NCI-H82 treated with DMSO at 0.1 percent for 48 hours (cell line): ENCODE measurements around the gene MRPL11.
"Not testable (repeated sequence)": the region's sequence is repeated elsewhere in the genome, so short reads cannot be mapped to it uniquely, and the experiment has no call there.

Experiments
- DNase-seq: peaks from one replicate; lab custom pipeline; 2025; ENCODE audit not compliant: unreplicated experiment; lab: John Stamatoyannopoulos, UW

MRPL11 gene

GRCh38 chr11:66467034-66467659 is 28.5 kb upstream of the MRPL11 start:
- no peak for DNase-seq

GRCh38 chr11:66466225-66467033 is 27.8 kb upstream of the MRPL11 start, which contains the start of gene PELI3:
PELI3 (plus strand) TSS chr11:66466905; CDS start chr11:66468129, 1,224 bp downstream.
- DNase-seq = peak; percentile 46

- no peak for DNase-seq
These were observed 27.0 kb upstream of the MRPL11 start for GRCh38 chr11:66465373-66466224.

- no peak for DNase-seq
These were observed 26.3 kb upstream of the MRPL11 start for GRCh38 chr11:66464916-66465315.

- not testable (repeated sequence) for DNase-seq
These were observed 25.5 kb upstream of the MRPL11 start for GRCh38 chr11:66464116-66464515.

- no peak for DNase-seq
These were observed 24.3 kb upstream of the MRPL11 start for GRCh38 chr11:66462911-66463310.

GRCh38 chr11:66462010-66462409 is 23.4 kb upstream of the MRPL11 start:
- no peak for DNase-seq

GRCh38 chr11:66459138-66459778 is 20.6 kb upstream of the MRPL11 start:
- peak; percentile 81 for DNase-seq

- DNase-seq = no peak
These were observed 19.2 kb upstream of the MRPL11 start for GRCh38 chr11:66457826-66458225.

- no peak for DNase-seq
These were observed 16.2 kb upstream of the MRPL11 start for GRCh38 chr11:66454828-66455227.

GRCh38 chr11:66454247-66454646 is 15.6 kb upstream of the MRPL11 start:
- DNase-seq = no peak

GRCh38 chr11:66451663-66452062 is 13.0 kb upstream of the MRPL11 start:
- no peak for DNase-seq

GRCh38 chr11:66450560-66450959 is 11.9 kb upstream of the MRPL11 start:
- no peak for DNase-seq

GRCh38 chr11:66448523-66448922 is 9.9 kb upstream of the MRPL11 start:
- no peak for DNase-seq

GRCh38 chr11:66447012-66447411 is 8.4 kb upstream of the MRPL11 start:
- DNase-seq = no peak

GRCh38 chr11:66443602-66444001 is 5.0 kb upstream of the MRPL11 start:
- no peak for DNase-seq

- DNase-seq = not testable (repeated sequence)
These were observed 2.3 kb upstream of the MRPL11 start for GRCh38 chr11:66440940-66441282.

GRCh38 chr11:66440101-66440939 is 1.7 kb upstream of the MRPL11 start:
- not testable (repeated sequence) for DNase-seq

- DNase-seq = no peak
These were observed 607 bp downstream of the MRPL11 start for GRCh38 chr11:66437979-66438503.

- no peak for DNase-seq
These were observed 6.1 kb downstream of the MRPL11 start for GRCh38 chr11:66432597-66432996.
